ENCODE measurements around the gene ITSN1.
A peak's percentile ranks its signal among the peaks of the same experiment; 100 is the strongest.

ITSN1 gene

DNA sequence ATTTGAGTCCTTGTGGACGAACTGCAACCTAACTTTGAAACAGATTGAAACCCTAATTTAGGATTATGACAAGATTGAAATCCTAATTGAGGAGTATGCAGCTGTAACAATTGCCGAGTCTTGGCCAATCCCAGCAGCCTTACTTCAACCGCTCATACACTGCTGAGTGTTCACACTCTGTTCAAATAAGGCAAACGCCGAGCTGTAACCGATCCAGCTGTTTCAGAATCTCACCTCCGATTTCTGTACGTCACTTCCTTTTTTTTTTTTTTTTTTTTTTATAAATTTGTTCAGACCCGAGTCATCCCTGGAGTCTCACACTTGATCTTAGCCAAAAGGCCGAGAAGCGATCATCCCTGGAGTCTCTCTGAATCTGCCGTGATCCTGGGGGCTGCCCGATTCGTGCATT, 295.6 kb downstream of the ITSN1 start:
- TF ChIP-seq, protein P1, sequence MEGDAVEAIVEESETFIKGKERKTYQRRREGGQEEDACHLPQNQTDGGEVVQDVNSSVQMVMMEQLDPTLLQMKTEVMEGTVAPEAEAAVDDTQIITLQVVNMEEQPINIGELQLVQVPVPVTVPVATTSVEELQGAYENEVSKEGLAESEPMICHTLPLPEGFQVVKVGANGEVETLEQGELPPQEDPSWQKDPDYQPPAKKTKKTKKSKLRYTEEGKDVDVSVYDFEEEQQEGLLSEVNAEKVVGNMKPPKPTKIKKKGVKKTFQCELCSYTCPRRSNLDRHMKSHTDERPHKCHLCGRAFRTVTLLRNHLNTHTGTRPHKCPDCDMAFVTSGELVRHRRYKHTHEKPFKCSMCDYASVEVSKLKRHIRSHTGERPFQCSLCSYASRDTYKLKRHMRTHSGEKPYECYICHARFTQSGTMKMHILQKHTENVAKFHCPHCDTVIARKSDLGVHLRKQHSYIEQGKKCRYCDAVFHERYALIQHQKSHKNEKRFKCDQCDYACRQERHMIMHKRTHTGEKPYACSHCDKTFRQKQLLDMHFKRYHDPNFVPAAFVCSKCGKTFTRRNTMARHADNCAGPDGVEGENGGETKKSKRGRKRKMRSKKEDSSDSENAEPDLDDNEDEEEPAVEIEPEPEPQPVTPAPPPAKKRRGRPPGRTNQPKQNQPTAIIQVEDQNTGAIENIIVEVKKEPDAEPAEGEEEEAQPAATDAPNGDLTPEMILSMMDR (IDR thresholded peaks at IDR 0.05; ENCODE audit: insufficient read depth, low read length, missing control alignments), result no peak
- no peak for DNase-seq (ENCODE audit: low read depth, low spot score)
- CTCF ChIA-PET, result interaction anchor here (0.7 to 5.3 kb wide), 3 partner anchors 14 to 430 kb away, joined by 3 to 50 read pairs (median 9); no protein-coding TSS in a partner anchor
- POLR2A ChIA-PET, result no interaction called here
- no peak overlapping the region for H3K4me3 ChIP-seq (ENCODE audit: low read depth, low read length)

DNA sequence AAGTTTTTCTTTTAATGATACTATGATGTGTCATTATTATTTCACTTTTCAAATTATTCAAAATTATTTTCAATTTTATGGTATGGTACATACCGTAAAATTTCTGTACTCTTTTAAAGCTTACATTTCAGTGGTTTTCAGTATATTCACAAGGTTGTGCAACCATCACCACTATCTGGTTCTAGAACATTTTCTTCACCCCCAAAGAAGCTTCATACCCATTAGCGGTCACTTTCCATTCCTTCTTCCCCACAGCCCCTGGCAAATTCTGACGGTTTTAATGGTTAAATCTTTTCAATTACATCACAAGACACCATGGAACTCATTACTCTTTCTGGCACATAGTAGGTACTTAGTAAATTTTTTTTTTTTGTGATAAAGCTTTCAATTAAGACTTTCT, 296.1 kb downstream of the ITSN1 start:
- POLR2A ChIA-PET, result no interaction called here
- CTCF ChIA-PET, result interaction anchor here (0.7 to 5.3 kb wide), 6 partner anchors 9 to 429 kb away, joined by 3 to 50 read pairs (median 8); no protein-coding TSS in a partner anchor
- TF ChIP-seq, protein P1 (IDR thresholded peaks at IDR 0.05; ENCODE audit: insufficient read depth, low read length, missing control alignments), result no peak
- no peak for DNase-seq (ENCODE audit: low read depth, low spot score)
- H3K4me3 ChIP-seq (ENCODE audit: low read depth, low read length), result no peak overlapping the region

DNA sequence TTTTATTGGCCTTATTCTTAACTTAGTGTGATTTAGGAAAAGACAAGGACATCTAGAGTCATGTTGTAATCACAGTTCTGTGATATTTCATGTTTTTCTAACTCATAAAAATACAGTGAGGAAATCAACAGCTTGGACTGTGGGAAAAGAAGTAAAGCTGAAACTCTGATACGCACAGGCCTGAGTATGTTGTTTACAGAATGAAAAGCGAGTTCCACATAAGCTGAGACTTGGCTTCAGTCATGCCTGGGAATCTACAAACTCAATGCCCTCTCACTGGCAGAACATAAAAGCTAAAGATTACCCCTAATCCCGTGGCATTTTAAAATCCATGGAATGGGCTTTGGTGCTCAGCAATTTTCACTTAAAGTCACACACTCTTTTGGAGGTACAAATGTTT, 296.9 kb downstream of the ITSN1 start:
- TF ChIP-seq, protein P1 (IDR thresholded peaks at IDR 0.05; ENCODE audit: insufficient read depth, low read length, missing control alignments), result no peak
- CTCF ChIA-PET, result interaction anchor here (0.7 to 5.3 kb wide), 8 partner anchors 8 to 424 kb away, joined by 3 to 50 read pairs (median 5); no protein-coding TSS in a partner anchor
- no peak overlapping the region for H3K4me3 ChIP-seq (ENCODE audit: low read depth, low read length)
- POLR2A ChIA-PET, result interaction anchor here (1.0 kb wide), 1 partner anchor 29 kb away, joined by 3 read pairs; no protein-coding TSS in a partner anchor
- DNase-seq (ENCODE audit: low read depth, low spot score), result no peak

DNA sequence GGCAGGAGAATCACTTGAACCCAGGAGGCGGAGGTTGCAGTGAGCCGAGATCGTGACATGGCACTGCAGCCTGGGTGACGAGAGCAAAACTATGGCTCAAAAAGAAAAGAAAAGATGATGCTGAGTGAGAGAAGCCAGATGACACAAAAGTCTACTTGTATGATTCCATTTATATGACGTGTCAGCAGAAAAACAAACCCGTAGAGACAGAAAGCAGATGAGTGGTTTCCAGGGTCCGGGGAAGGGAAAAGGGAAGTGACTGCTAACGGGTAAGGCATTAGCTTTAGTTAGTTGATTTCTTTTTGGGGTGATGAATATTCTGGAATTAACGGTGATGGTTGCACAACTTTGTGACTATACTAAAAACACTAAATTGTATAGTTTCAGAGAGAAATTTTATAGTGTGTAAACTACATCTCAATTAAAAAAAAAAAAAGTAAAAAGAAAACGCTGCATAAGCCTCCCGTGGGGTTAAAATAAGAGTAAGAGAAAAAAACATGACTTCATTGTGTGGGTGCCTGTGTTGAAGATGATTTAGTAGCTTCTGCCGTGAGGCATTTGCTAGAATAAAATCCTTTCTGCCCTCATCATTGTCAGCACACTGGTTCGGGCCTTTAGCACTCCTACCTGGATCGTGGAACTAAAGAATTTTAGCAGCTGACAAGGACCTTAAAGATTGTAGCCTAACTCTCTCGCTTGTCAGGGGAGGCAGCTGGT, 298.0 kb downstream of the ITSN1 start:
- H3K4me3 ChIP-seq (ENCODE audit: low read depth, low read length), result no peak overlapping the region
- POLR2A ChIA-PET, result interaction anchor here (0.6 to 1.4 kb wide), 3 partner anchors 10 to 160 kb away, joined by 3 to 5 read pairs (median 3); no protein-coding TSS in a partner anchor
- CTCF ChIA-PET, result interaction anchor here (1.2 to 5.3 kb wide), 6 partner anchors 16 to 423 kb away, joined by 3 to 50 read pairs (median 8); no protein-coding TSS in a partner anchor
- DNase-seq (ENCODE audit: low read depth, low spot score), result peak; percentile 76
- TF ChIP-seq, protein P1 (IDR thresholded peaks at IDR 0.05; ENCODE audit: insufficient read depth, low read length, missing control alignments), result no peak

DNA sequence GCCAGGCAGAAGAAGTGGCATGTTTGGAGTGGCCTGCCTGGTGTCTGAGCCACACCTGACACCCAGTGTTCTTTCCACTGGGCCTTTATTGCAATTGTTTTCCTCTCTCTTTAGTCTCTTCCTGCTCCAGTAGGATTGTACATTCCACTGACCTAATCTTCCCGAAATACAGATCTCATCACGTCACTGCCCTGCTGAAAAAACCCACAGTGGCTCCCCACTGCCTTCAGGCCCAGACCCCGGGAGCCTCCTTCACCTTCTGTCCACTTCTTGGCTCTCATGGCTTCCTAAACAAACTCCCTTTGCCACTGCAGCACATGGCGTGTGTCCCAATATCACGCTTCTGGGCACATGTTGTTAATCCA, 298.6 kb downstream of the ITSN1 start:
- POLR2A ChIA-PET, result interaction anchor here (1.4 kb wide), 1 partner anchor 9 kb away, joined by 5 read pairs; no protein-coding TSS in a partner anchor

DNA sequence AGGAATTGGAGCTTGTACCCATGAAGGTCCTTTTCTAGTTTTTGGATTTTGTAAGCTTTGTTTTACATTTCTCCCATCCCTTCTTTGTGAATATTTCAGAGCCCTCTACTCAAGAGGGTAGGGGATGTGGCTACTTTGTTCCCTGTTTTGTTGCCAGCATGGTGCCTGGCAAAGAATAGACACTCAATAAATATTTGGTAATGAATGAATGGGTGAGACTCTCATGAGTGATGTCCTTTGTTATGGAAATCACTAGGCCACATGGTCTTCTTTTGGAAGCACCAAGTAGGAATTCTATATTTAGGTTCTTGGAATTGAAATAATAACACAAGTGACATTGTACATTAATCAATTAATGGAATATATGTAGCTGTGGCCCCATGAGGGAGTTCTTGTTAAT, 300.1 kb downstream of the ITSN1 start:
- ChIA-PET CTCF (interaction anchor here (1.1 to 1.6 kb wide), 5 partner anchors 11 to 420 kb away, joined by 3 to 10 read pairs (median 3); no protein-coding TSS in a partner anchor), POLR2A (no interaction called here)
- TF ChIP-seq, protein P1 (IDR thresholded peaks at IDR 0.05; ENCODE audit: insufficient read depth, low read length, missing control alignments), result no peak
- DNase-seq (ENCODE audit: low read depth, low spot score), result no peak
- H3K4me3 ChIP-seq (ENCODE audit: low read depth, low read length), result no peak overlapping the region

More for the DNA sequence above, 298.6 kb downstream of the ITSN1 start:
- no peak for DNase-seq (ENCODE audit: low read depth, low spot score)
- CTCF ChIA-PET, result interaction anchor here (1.2 to 5.3 kb wide), 3 partner anchors 17 to 407 kb away, joined by 3 to 50 read pairs (median 11); no protein-coding TSS in a partner anchor
- TF ChIP-seq, protein P1 (IDR thresholded peaks at IDR 0.05; ENCODE audit: insufficient read depth, low read length, missing control alignments), result no peak
- no peak overlapping the region for H3K4me3 ChIP-seq (ENCODE audit: low read depth, low read length)

All from AG04449 (cell line).